K562 (cell line): Measurements from ENCODE around the gene ZNF428. TPM values are rescaled to one million over a fixed set of nuclear protein-coding genes. Genes with fewer than 3 reads are reported as not detected.
A peak's percentile ranks its signal among the peaks of the same experiment; 100 is the strongest.

ENCODE experiments used
- CC2D1A ChIP-seq: fragments of 450-650 bp; IDR thresholded peaks from 2 replicates; pipeline ENCODE4 v1.6.1; 2017; ENCODE audit warnings: mild to moderate bottlenecking
- DEAF1 ChIP-seq: fragments of 450-650 bp; formaldehyde crosslinking; IDR thresholded peaks from 2 replicates; pipeline ENCODE4 v1.4.0; 2020; ENCODE audit warnings: mild to moderate bottlenecking, moderate library complexity
- DNMT1 ChIP-seq: fragments of 450-650 bp; IDR thresholded peaks from 2 replicates; pipeline ENCODE4 v1.6.1; 2016; ENCODE audit warnings: antibody characterized with exemption, mild to moderate bottlenecking
- E2F3 ChIP-seq: fragments of 250-450 bp; sonication (Bioruptor Pico); IDR thresholded peaks from 2 replicates; pipeline ENCODE4 v1.4.0; 2020; ENCODE audit warnings: mild to moderate bottlenecking
- EWSR1 ChIP-seq: fragments of 450-650 bp; IDR thresholded peaks from 2 replicates; pipeline ENCODE4 v1.6.1; 2018; ENCODE audit warnings: borderline replicate concordance, mild to moderate bottlenecking, low read depth, moderate library complexity; ENCODE audit not compliant: partially characterized antibody
- GABPA ChIP-seq: fragments of 200-800 bp; sonication (Bioruptor generic); conservative IDR thresholded peaks from 2 replicates; pipeline ENCODE4 v1.6.1; 2016; ENCODE audit warnings: low read depth, missing genetic modification characterization, missing compliant biosample characterization
- HDGF ChIP-seq: fragments of 450-650 bp; IDR thresholded peaks from 2 replicates; pipeline ENCODE4 v1.6.1; 2016
- HNRNPLL ChIP-seq: fragments of 200-400 bp; formaldehyde crosslinking; IDR thresholded peaks from 2 replicates; pipeline ENCODE4 v1.6.1; 2017; ENCODE audit warnings: low read length, low read depth, mild to moderate bottlenecking; ENCODE audit not compliant: poor library complexity, severe bottlenecking
- ID3 ChIP-seq, 2 experiments: fragments of 250-450 bp in 1 of 2; fragments of 450-650 bp in 1 of 2; sonication (Bioruptor Pico) in 1 of 2; IDR thresholded peaks; 2 replicates each; pipeline versions ENCODE4 v1.6.1 to v1.8.0; 2016 to 2021; ENCODE audit warnings: mild to moderate bottlenecking in 2 of 2, moderate library complexity in 2 of 2, missing compliant biosample characterization in 1 of 2, missing genetic modification characterization in 1 of 2
- IRF1 ChIP-seq: sonication (generic); formaldehyde crosslinking; IDR thresholded peaks from 2 replicates; pipeline ENCODE4 v1.8.0; 2022; ENCODE audit warnings: missing genetic modification reagents, mild to moderate bottlenecking, borderline replicate concordance
- MXI1 ChIP-seq: IDR thresholded peaks from 2 replicates; pipeline ENCODE4 v1.6.1; 2011; ENCODE audit warnings: low read depth, mild to moderate bottlenecking, improper control_type of control experiment, low read length
- NR4A1 ChIP-seq, 2 experiments: fragments of 250-450 bp in 1 of 2; fragments of 450-650 bp in 1 of 2; sonication (Bioruptor Pico) in 1 of 2; IDR thresholded peaks; 2 replicates each; pipeline versions ENCODE4 v1.4.0 to v1.6.1; 2016 to 2020; ENCODE audit warnings: mild to moderate bottlenecking in 2 of 2, missing compliant biosample characterization in 1 of 2, missing genetic modification characterization in 1 of 2, moderate library complexity in 1 of 2
- RNF2 ChIP-seq: sonication (generic); IDR thresholded peaks from 2 replicates; pipeline ENCODE4 v1.6.1; 2016
- TAF9B ChIP-seq: fragments of 450-650 bp; IDR thresholded peaks from 2 replicates; pipeline ENCODE4 v1.6.1; 2018; ENCODE audit warnings: mild to moderate bottlenecking; ENCODE audit not compliant: partially characterized antibody
- TRIM25 ChIP-seq: fragments of 450-650 bp; IDR thresholded peaks from 2 replicates; pipeline ENCODE4 v1.7.0; 2016; ENCODE audit warnings: borderline replicate concordance
- USF1 ChIP-seq: sonication (generic); formaldehyde crosslinking; IDR thresholded peaks from 2 replicates; pipeline ENCODE4 v1.9.0; 2022; ENCODE audit warnings: mild to moderate bottlenecking, missing genetic modification reagents
- ZBTB7A ChIP-seq: IDR thresholded peaks from 2 replicates; pipeline ENCODE4 v1.6.1; 2011; ENCODE audit warnings: low read depth, mild to moderate bottlenecking, low read length, moderate library complexity, borderline replicate concordance; ENCODE audit not compliant: control insufficient read depth
- ZNF134 ChIP-seq: fragments of 250-450 bp; sonication (Bioruptor Pico); conservative IDR thresholded peaks from 2 replicates; pipeline ENCODE4 v1.4.0; 2020
- ZNF23 ChIP-seq: fragments of 250-450 bp; sonication (Bioruptor Pico); IDR thresholded peaks from 2 replicates; pipeline ENCODE4 v1.4.0; 2020; ENCODE audit warnings: mild to moderate bottlenecking
- ZNF24 ChIP-seq: fragments of 450-650 bp; IDR thresholded peaks from 2 replicates; pipeline ENCODE4 v1.6.1; 2016
- polyA plus RNA-seq, 8 experiments: library from polyadenylated mRNA; depleted of rRNA in 4 of 8; stranded (reverse) in 5 of 8; unstranded in 3 of 8; fragments of >200 nt; fragmentation: Nextera tagmentation in 2 of 8; fragmentation: Illumina TruSeq in 1 of 8; extraction: Ambion mirVana in 2 of 8; extraction: Trizol in 1 of 8; gene quantifications; 2 replicates each; pipeline versions ENCODE4 v1.2.1 to v1.2.3, GENCODE V29; 2011 to 2014; ENCODE audit warnings: inconsistent platforms in 1 of 8, missing spikeins in 1 of 8
- total RNA-seq, 7 experiments: library from RNA; depleted of rRNA in 6 of 7; stranded (reverse); fragments of >200 nt in 6 of 7; fragmentation: Illumina TruSeq in 2 of 7; extraction: Trizol in 2 of 7; gene quantifications; 2 replicates each; pipeline versions ENCODE4 v1.2.1 to v1.2.3, GENCODE V29; 2011 to 2021; ENCODE audit warnings: low replicate concordance in 1 of 7

ZNF428 gene
- total and polyA plus RNA-seq, 9 of the 15 experiments (the other 6 are each of a cell fraction or from before 2014, with no cell fraction given) = 0.15 to 85.7 (median 15.9) TPM

GRCh38 chr19:43595999-43596841 lies 23.2 kb downstream of the ZNF428 start, which contains the start of the genes IRGQ and ZNF576 (continued):
- TF ChIP-seq IRF1 (CRISPR knock-in tag) (no peak), HDGF (no peak), CC2D1A (peak; percentile 45; the same call in 1 of the 2 replicates), ZNF23 (no peak), NR4A1 (CRISPR knock-in tag; IDR thresholded peaks at IDR 0.05) (peak; percentile 80; the same call in 1 of the 2 replicates), NR4A1 (tag; IDR thresholded peaks at IDR 0.05) (no peak), DNMT1 (no peak), EWSR1 (no peak), TAF9B (no peak), ID3 (CRISPR knock-in tag; IDR thresholded peaks at IDR 0.05) (no peak), ID3 (tag; IDR thresholded peaks at IDR 0.05) (peak; percentile 78), TRIM25 (no peak), MXI1 (0 out of 2 replicates have a peak, but pooled peaks have one; percentile 38), E2F3 (CRISPR knock-in tag) (0 out of 2 replicates have a peak, but pooled peaks have one; percentile 50), ZBTB7A (peak; percentile 35; the same call in 1 of the 2 replicates), HNRNPLL (peak; percentile 30), ZNF134 (CRISPR knock-in tag) (0 out of 2 replicates have a peak, but pooled peaks have one; percentile 34), DEAF1 (CRISPR knock-in tag) (0 out of 2 replicates have a peak, but pooled peaks have one; percentile 27), RNF2 (no peak), GABPA (0 out of 2 replicates have a peak, but pooled peaks have one; percentile 18), ZNF24 (no peak), USF1 (CRISPR knock-in tag) (no peak)
